Epithelial cell of esophagus (primary cell): Measurements from ENCODE around the gene S100A11.

Experiments used
- DNase-seq: peaks from one replicate; pipeline ENCODE4 v3.0.0; 2010; ENCODE audit warnings: low read depth
- H3K4me3 ChIP-seq: 2 replicates; pipeline ENCODE4 v1.5.1; 2011; ENCODE audit warnings: mild to moderate bottlenecking, low read length, control low read depth
- CTCF ChIP-seq: IDR thresholded peaks from 2 replicates; pipeline ENCODE4 v1.5.1; 2011; ENCODE audit warnings: low read depth, mild to moderate bottlenecking, low read length, control low read depth, inconsistent platforms; ENCODE audit not compliant: insufficient read depth; ENCODE audit errors: missing control alignments

Gene S100A11

GRCh38 chr1:151985270-151985669 is 51.5 kb downstream of the S100A11 start:
- H3K4me3 ChIP-seq = no peak overlapping the region
- no peak for DNase-seq
- no peak for TF ChIP-seq CTCF

GRCh38 chr1:151984313-151984956 is 52.4 kb downstream of the S100A11 start:
- H3K4me3 ChIP-seq = no peak overlapping the region
- DNase-seq = no peak
- no peak for TF ChIP-seq CTCF
